ENCODE measurements around the gene RGMB. TPM values are rescaled to one million over a fixed set of nuclear protein-coding genes. Genes with fewer than 3 reads are reported as not detected.

The RGMB gene, protein sequence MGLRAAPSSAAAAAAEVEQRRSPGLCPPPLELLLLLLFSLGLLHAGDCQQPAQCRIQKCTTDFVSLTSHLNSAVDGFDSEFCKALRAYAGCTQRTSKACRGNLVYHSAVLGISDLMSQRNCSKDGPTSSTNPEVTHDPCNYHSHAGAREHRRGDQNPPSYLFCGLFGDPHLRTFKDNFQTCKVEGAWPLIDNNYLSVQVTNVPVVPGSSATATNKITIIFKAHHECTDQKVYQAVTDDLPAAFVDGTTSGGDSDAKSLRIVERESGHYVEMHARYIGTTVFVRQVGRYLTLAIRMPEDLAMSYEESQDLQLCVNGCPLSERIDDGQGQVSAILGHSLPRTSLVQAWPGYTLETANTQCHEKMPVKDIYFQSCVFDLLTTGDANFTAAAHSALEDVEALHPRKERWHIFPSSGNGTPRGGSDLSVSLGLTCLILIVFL
- total RNA-seq (2022; extraction: Qiagen RNA extraction): 5.9 to 9.0 TPM (median 7.7 TPM) in 5 replicates

DNA sequence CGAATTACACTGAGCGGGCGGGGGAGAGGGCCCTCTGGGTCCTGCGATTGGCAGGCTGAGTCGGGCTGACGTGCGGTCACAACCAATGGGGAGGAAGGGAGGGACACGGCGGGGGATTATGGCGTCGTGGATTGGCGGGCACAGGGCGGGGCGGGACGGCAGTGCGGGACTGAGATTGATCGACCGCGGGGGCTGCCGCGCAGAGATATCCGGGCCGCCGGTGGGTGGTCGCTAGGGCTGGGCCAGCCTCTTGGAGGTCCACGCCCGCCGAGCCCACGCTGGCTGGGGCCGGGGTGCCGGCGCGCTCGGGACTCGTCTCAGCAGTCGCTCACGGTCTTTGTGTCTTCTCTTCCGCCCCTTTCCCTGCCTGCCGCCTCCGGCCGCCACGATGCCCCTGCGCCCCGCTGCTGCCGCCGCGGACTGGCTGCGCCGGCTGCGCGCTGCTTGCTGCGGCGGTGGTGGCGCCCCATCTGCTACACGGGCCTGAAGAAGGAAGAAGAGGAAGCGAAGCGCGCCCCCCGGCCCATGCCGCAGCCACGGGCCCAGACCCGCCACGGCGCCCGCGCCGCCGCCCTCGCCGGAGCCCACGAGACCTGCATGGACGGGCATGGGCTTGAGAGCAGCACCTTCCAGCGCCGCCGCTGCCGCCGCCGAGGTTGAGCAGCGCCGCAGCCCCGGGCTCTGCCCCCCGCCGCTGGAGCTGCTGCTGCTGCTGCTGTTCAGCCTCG is at the start of gene RGMB:
TSS of gene RGMB (plus strand) at position 200 of the 728 bp plus-strand sequence. CDS start at position 608, 408 bp downstream.

Other genes starting within 250 kb of the RGMB start
- 22.8 to 45.5 TPM (median 25.0 TPM) in 5 replicates for gene CHD1, start 155.3 kb downstream of the RGMB start, total RNA-seq (2022; extraction: Qiagen RNA extraction)

All from A549 treated with CORT108297 at 1 μM for 4 hours (cell line).